GM12878 (cell line): ENCODE results near the gene TIRAP. TPM values are rescaled to one million over a fixed set of nuclear protein-coding genes. Genes with fewer than 3 reads are reported as not detected.

ENCODE experiments used
- ATAC-seq: fragments of 200-7000 bp; cut with Tn5 transposase; 3 replicates; pipeline ENCODE4 v1.9.1; 2020; ENCODE audit warnings: mild to moderate bottlenecking, moderate library complexity
- BruUV-seq: library from RNA; stranded (reverse); fragments of 400-500 nt; replicated peaks from 2 replicates; lab custom pipeline; 2021; lab: Mats Ljungman, UMichigan
- CTCF ChIA-PET: fragments of 300-600 bp; sonication (Branson Sonifier 250); formaldehyde crosslinking; extraction: SDS; loops from one replicate; lab custom pipeline; 2021; ENCODE audit warnings: inconsistent platforms; lab: Yijun Ruan, JAX
- POLR2A ChIA-PET: fragments of 350-600 bp; formaldehyde crosslinking; extraction: SDS; loops from one replicate; lab custom pipeline; 2021; ENCODE audit warnings: inconsistent platforms; lab: Charles Lee
- RAD21 ChIA-PET: fragments of 300-600 bp; sonication (Branson Sonifier 250); formaldehyde crosslinking; loops from one replicate; lab custom pipeline; 2023; ENCODE audit warnings: antibody characterized with exemption; ENCODE audit not compliant: unreplicated experiment; lab: Charles Lee
- SMC1A ChIA-PET: fragments of 300-600 bp; sonication (Branson Sonifier 250); formaldehyde crosslinking; loops from one replicate; lab custom pipeline; 2023; ENCODE audit not compliant: unreplicated experiment, uncharacterized antibody; lab: Charles Lee
- DNase-seq: peaks from one replicate; pipeline ENCODE4 v3.0.0-alpha.2; 2011; ENCODE audit warnings: low read depth, low spot score
- FAIRE-seq: peaks from 3 replicates; lab custom pipeline; 2011; peaks lifted over from hg19 to GRCh38; lab: Jason Lieb, UNC
- H2AFZ ChIP-seq: 2 replicates; pipeline ENCODE4 v1.6.0; 2011; ENCODE audit warnings: low read depth, low read length, control low read depth; ENCODE audit not compliant: control insufficient read depth
- H3K27ac ChIP-seq: 2 replicates; pipeline ENCODE4 v1.5.1; 2011; ENCODE audit warnings: control low read depth; ENCODE audit not compliant: control insufficient read depth, insufficient read depth
- H3K27me3 ChIP-seq, 2 experiments: replicated peaks in 1 of 2; 2 replicates each; pipeline versions ENCODE4 v1.6.0 to v1.6.1; 2011; ENCODE audit warnings: low read length in 1 of 2; ENCODE audit not compliant: control insufficient read depth in 2 of 2, insufficient read depth in 2 of 2
- H3K36me3 ChIP-seq, 2 experiments: 2 replicates each; pipeline ENCODE4 v1.5.1; 2011; ENCODE audit warnings: low read length in 1 of 2; ENCODE audit not compliant: control insufficient read depth in 2 of 2, insufficient read depth in 2 of 2
- H3K4me1 ChIP-seq: 2 replicates; pipeline ENCODE4 v1.6.1; 2011; ENCODE audit warnings: mild to moderate bottlenecking, low read length, moderate library complexity, mixed read lengths; ENCODE audit not compliant: control insufficient read depth, insufficient read depth
- H3K4me2 ChIP-seq: 2 replicates; pipeline ENCODE4 v1.6.0; 2011; ENCODE audit warnings: control low read depth; ENCODE audit not compliant: control insufficient read depth, insufficient read depth
- H3K4me3 ChIP-seq: fragments of 200-600 bp; sonication (generic); 2 replicates; pipeline ENCODE4 v1.5.1; 2016
- H3K79me2 ChIP-seq: 2 replicates; pipeline ENCODE4 v1.6.0; 2011; ENCODE audit warnings: low read length; ENCODE audit not compliant: control insufficient read depth, insufficient read depth
- H3K9ac ChIP-seq: 2 replicates; pipeline ENCODE4 v1.8.0; 2011; ENCODE audit warnings: low read length, control low read depth, mixed read lengths; ENCODE audit not compliant: control insufficient read depth, insufficient read depth
- H3K9me3 ChIP-seq: replicated peaks from 3 replicates; pipeline ENCODE4 v1.5.1; 2011; ENCODE audit warnings: mild to moderate bottlenecking, low read length; ENCODE audit not compliant: control insufficient read depth, insufficient read depth
- H4K20me1 ChIP-seq: 2 replicates; pipeline ENCODE4 v1.6.0; 2011; ENCODE audit not compliant: control insufficient read depth, insufficient read depth
- CEBPZ ChIP-seq: fragments of 150-350 bp; IDR thresholded peaks from 2 replicates; pipeline ENCODE4 v1.6.1; 2016; ENCODE audit warnings: low read depth, low read length
- EGR1 ChIP-seq, 2 experiments: IDR thresholded peaks; 1 replicate in 1 of 2; 2 replicates in 1 of 2; pipeline ENCODE4 v1.6.1; 2011 to 2012; ENCODE audit warnings: low read depth in 2 of 2, low read length in 2 of 2, borderline replicate concordance in 1 of 2, mild to moderate bottlenecking in 1 of 2, moderate library complexity in 1 of 2
- EZH2 ChIP-seq: IDR thresholded peaks from 2 replicates; pipeline ENCODE4 v1.6.1; 2012; ENCODE audit warnings: low read depth, mild to moderate bottlenecking, control low read depth, inconsistent platforms, low read length, borderline replicate concordance; ENCODE audit not compliant: control insufficient read depth
- HDAC6 ChIP-seq: fragments of 200-600 bp; sonication (generic); IDR thresholded peaks from one replicate; pipeline ENCODE4 v1.8.0; 2017; ENCODE audit warnings: antibody characterized with exemption; ENCODE audit not compliant: unreplicated experiment
- HSF1 ChIP-seq: fragments of 150-350 bp; IDR thresholded peaks from 2 replicates; pipeline ENCODE4 v1.6.1; 2014; ENCODE audit warnings: mild to moderate bottlenecking, low read depth, low read length
- PRDM15 ChIP-seq: fragments of 450-650 bp; formaldehyde crosslinking; IDR thresholded peaks from 2 replicates; pipeline ENCODE4 v1.4.0; 2020; ENCODE audit warnings: mild to moderate bottlenecking, moderate library complexity
- RAD51 ChIP-seq: fragments of 450-650 bp; IDR thresholded peaks from 2 replicates; pipeline ENCODE4 v1.6.1; 2016; ENCODE audit warnings: moderate library complexity, mild to moderate bottlenecking, inconsistent platforms
- SKIL ChIP-seq: fragments of 450-650 bp; IDR thresholded peaks from 2 replicates; pipeline ENCODE4 v1.6.1; 2017; ENCODE audit warnings: mild to moderate bottlenecking, low read depth, inconsistent platforms; ENCODE audit not compliant: poor library complexity, severe bottlenecking
- SMAD1 ChIP-seq: fragments of 450-650 bp; IDR thresholded peaks from 2 replicates; pipeline ENCODE4 v1.6.1; 2018; ENCODE audit warnings: mild to moderate bottlenecking, low read depth; ENCODE audit not compliant: partially characterized antibody
- SP1 ChIP-seq: IDR thresholded peaks from one replicate; pipeline ENCODE4 v1.6.1; 2011; ENCODE audit warnings: low read depth, low read length
- ZBED1 ChIP-seq: IDR thresholded peaks from 2 replicates; pipeline ENCODE4 v1.6.1; 2016; ENCODE audit warnings: borderline replicate concordance
- ZNF622 ChIP-seq: fragments of 450-650 bp; IDR thresholded peaks from 2 replicates; pipeline ENCODE4 v1.6.1; 2017; ENCODE audit warnings: mild to moderate bottlenecking, inconsistent platforms
- WGBS: methylation state at CpG from one replicate; pipeline ENCODE4 v1.1.6; 2016; ENCODE audit warnings: low lambda C conversion rate; ENCODE audit not compliant: insufficient replicate concordance, insufficient coverage; ENCODE audit errors: missing lambda C conversion rate; 5-methylcytosine and 5-hydroxymethylcytosine counted together
- in situ Hi-C: fragments of 300-500 bp; cut with MboI; formaldehyde crosslinking; loops from 9 replicates; pipeline ENCODE4 v1.14.3; 2018; ENCODE audit warnings: mixed read lengths
- intact Hi-C: fragments of 100-400 bp; cut with micrococcal nuclease; formaldehyde crosslinking; loops from one replicate; pipeline ENCODE4 v1.14.2; 2022; ENCODE audit not compliant: unreplicated experiment
- polyA plus RNA-seq, 11 experiments: library from polyadenylated mRNA; depleted of rRNA in 4 of 11; unstranded in 6 of 11; stranded (reverse) in 5 of 11; fragments of >200 nt; fragmentation: Nextera tagmentation in 4 of 11; fragmentation: Illumina TruSeq in 1 of 11; extraction: Ambion mirVana in 4 of 11; extraction: Trizol in 1 of 11; gene quantifications; 1 replicate in 1 of 11; 2 replicates in 10 of 11; pipeline versions ENCODE4 v1.2.1 to v1.2.3, GENCODE V29; 2011 to 2016; ENCODE audit warnings: inconsistent platforms in 2 of 11, missing spikeins in 2 of 11, low read depth in 1 of 11
- total RNA-seq, 4 experiments: library from RNA; depleted of rRNA in 3 of 4; stranded (reverse); fragments of >200 nt in 3 of 4; fragmentation: Illumina TruSeq in 1 of 4; extraction: Trizol in 1 of 4; gene quantifications; 2 replicates each; pipeline versions ENCODE4 v1.2.1 to v1.2.3, GENCODE V29; 2013 to 2021

The TIRAP gene
- total and polyA plus RNA-seq, 10 of the 15 experiments (the other 5 are each of a cell fraction or from before 2014, with no cell fraction given), result 0.76 to 9.9 (median 4.7) TPM

- no peaks in the 10 kb centered on the region for H4K20me1 ChIP-seq
- intact Hi-C loops, result no loop called here
- FAIRE-seq (no peak), DNase-seq (no peak), ATAC-seq (no peak)
- peaks cover 9% of the 10 kb centered on the region for H3K4me1 ChIP-seq
- BruUV-seq, result no TSS peak
- peaks cover 27 to 29% of the 10 kb centered on the region in 2 experiments for H3K36me3 ChIP-seq
- no peak overlapping the region for H3K4me3 ChIP-seq
- SMC1A ChIA-PET, result no interaction called here
- CTCF ChIA-PET, result interaction anchor here (1.0 kb wide), 1 partner anchor 26 kb away, joined by 4 read pairs; no protein-coding TSS in a partner anchor
- in situ Hi-C loops, result no loop called here
- H3K27ac ChIP-seq, result no peak overlapping the region
- H3K79me2 ChIP-seq, result no peaks in the 10 kb centered on the region
- H3K4me2 ChIP-seq, result no peak overlapping the region
- no peaks in the 10 kb centered on the region for H3K9me3 ChIP-seq
- POLR2A ChIA-PET, result no interaction called here
- H3K27me3 ChIP-seq, result no peaks in the 10 kb centered on the region
- no peak overlapping the region for H3K9ac ChIP-seq
- WGBS, result 71% methylated on average over 9 of the region's 9 CpGs
- RAD21 ChIA-PET, result no interaction called here
- no peak overlapping the region for H2AFZ ChIP-seq
- TF ChIP-seq ZBED1, result no peak
- no peak for TF ChIP-seq CEBPZ
- TF ChIP-seq SMAD1, result no peak
- TF ChIP-seq SP1, result no peak
- no peak for TF ChIP-seq EGR1 (IDR thresholded peaks at IDR 0.05; ENCODE audit: borderline replicate concordance in 1 of 2, low read depth in 2 of 2, low read length in 2 of 2)
- TF ChIP-seq ZNF622, result no peak
- no peak for TF ChIP-seq HSF1
- no peak for TF ChIP-seq PRDM15 (CRISPR knock-in tag)
- TF ChIP-seq HDAC6, result no peak
- TF ChIP-seq SKIL, result no peak
- no peak for TF ChIP-seq RAD51
- TF ChIP-seq EZH2, result no peak
Measured at GRCh38 chr11:126336671-126337101, 53.8 kb downstream of the TIRAP start.
